Ovary (tissue), 9 donors: ENCODE results near the gene ACAP1. TPM values are rescaled to one million over a fixed set of nuclear protein-coding genes. Genes with fewer than 3 reads are reported as not detected.
"Not testable (repeated sequence)": the region's sequence is repeated elsewhere in the genome, so short reads cannot be mapped to it uniquely, and the experiment has no call there.

ENCODE experiments used
- DNase-seq, 5 donors: peaks; one replicate each; pipeline ENCODE4 v3.0.0-alpha.2; 2019 to 2020
- H3K27ac ChIP-seq, 2 donors: fragments of 200-600 bp; one replicate each; pipeline versions ENCODE4 v1.5.1 to v1.8.0; 2019 to 2022
- H3K27me3 ChIP-seq: fragments of 200-600 bp; one replicate; pipeline ENCODE4 v1.8.0; 2022
- H3K36me3 ChIP-seq: fragments of 200-600 bp; sonication (generic); one replicate; pipeline ENCODE4 v1.5.1; 2019
- H3K4me1 ChIP-seq: one replicate; pipeline ENCODE4 v1.8.1; 2013; ENCODE audit warnings: mild to moderate bottlenecking, moderate library complexity; ENCODE audit not compliant: insufficient read depth
- H3K4me3 ChIP-seq: fragments of 200-600 bp; sonication (generic); one replicate; pipeline ENCODE4 v1.5.1; 2017
- H3K9me3 ChIP-seq, 2 donors: fragments of 200-600 bp in 1 of 2; sonication (generic) in 1 of 2; one replicate each; pipeline versions ENCODE4 v1.5.1 to v1.8.1; 2013 to 2019; ENCODE audit warnings: mild to moderate bottlenecking in 1 of 2, moderate library complexity in 1 of 2
- EP300 ChIP-seq: sonication (generic); formaldehyde crosslinking; IDR thresholded peaks from one replicate; pipeline ENCODE4 v1.6.1; 2017; ENCODE audit warnings: antibody characterized with exemption
- POLR2A ChIP-seq: fragments of 450-650 bp; IDR thresholded peaks from one replicate; pipeline ENCODE4 v1.6.1; 2017; ENCODE audit warnings: antibody characterized with exemption, mild to moderate bottlenecking, moderate library complexity
- WGBS, 3 donors: extraction: QIAGEN DNeasy Blood & Tissue Kit in 1 of 3; methylation state at CpG; one replicate each; pipeline versions ENCODE4 v1.1.5 to v1.1.7; 2013 to 2017; 5-methylcytosine and 5-hydroxymethylcytosine counted together
- intact Hi-C, 4 donors: fragments of 100-400 bp; cut with DNase I; formaldehyde crosslinking; loops; one replicate each; pipeline versions ENCODE4 v1.11.0 to v1.15.1; 2022 to 2023
- polyA plus RNA-seq, 2 donors: library from polyadenylated mRNA; stranded (reverse); fragments of 200-250 nt in 1 of 2; fragments of 350-450 nt in 1 of 2; fragmentation: Illumina TruSeq in 1 of 2; extraction: RNeasy Lipid Tissue Mini Kit (QIAGEN cat#74804) in 1 of 2; gene quantifications; one replicate each; pipeline ENCODE4 v1.2.3, GENCODE V29; 2013 to 2014
- total RNA-seq, 7 donors: library from RNA; depleted of rRNA in 2 of 7; stranded (reverse); fragments of >200 nt in 2 of 7; fragmentation: NEBNext Ultra II Directional in 3 of 7; extraction: Animal tissue kit (Norgen Biotek cat#: 25700) in 3 of 7; gene quantifications; one replicate each; pipeline versions ENCODE4 v1.1.0 to v1.2.4, GENCODE V29; 2016 to 2023
- TF ChIP-seq, protein P1 (sequence below), 3 donors: fragments of 450-650 bp in 2 of 3; fragments of 200-600 bp in 1 of 3; IDR thresholded peaks; one replicate each; pipeline versions ENCODE4 v1.5.1 to v1.8.0; 2016 to 2022; ENCODE audit warnings: antibody characterized with exemption in 3 of 3, mild to moderate bottlenecking in 1 of 3
- donor health status: DM: no; HTN: no; CAD: no; lungs with moderate emphysema.
- donor health status: DM: no; HTN: no; CAD: no.
- donor health status: Bipolar disorder and iron deficiency.
- donor health status: DM: yes; HTN: yes; CAD: no.
- donor health status: DM: no; HTN: no; CAD: no.
- donor health status: DM: yes; HTN: yes; CAD: no.

ACAP1 gene
- total and polyA plus RNA-seq, 9 donors, result 1.9 to 9.4 (median 5.5) TPM

DNA sequence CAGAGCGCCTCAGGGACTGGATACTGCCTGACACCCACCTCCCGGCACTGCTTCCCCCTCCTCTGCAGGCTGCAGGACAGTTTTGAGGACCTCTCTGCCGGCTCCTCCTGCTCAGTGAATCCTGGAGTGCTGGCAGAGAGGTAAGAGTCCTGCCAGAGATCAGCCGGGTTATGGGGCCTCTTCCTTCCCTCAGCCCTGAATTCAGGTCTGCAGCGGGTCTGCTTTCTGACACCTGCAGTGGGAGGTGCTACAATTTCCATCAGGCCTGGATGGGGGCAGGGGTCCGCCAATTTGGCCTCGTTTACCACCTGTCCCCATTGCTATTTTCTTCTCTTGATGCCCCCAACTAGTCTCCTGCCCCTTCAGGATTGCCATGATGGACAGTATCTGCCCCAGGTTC lies 4.2 kb upstream of the ACAP1 start:
- Histone ChIP-seq H3K27ac (no peak overlapping the region), H3K36me3 (no peaks in the 10 kb centered on the region), H3K4me3 (no peak overlapping the region), H3K9me3 (no peaks in the 10 kb centered on the region), H3K27me3 (no peaks in the 10 kb centered on the region), H3K4me1 (peaks cover 5% of the 10 kb centered on the region)
- no peak for DNase-seq
- intact Hi-C loops, result no loop called here
- 40 to 55% (median 45%) methylated on average over 7 of the region's 7 CpGs for WGBS, 3 donors
- TF ChIP-seq, protein P1, sequence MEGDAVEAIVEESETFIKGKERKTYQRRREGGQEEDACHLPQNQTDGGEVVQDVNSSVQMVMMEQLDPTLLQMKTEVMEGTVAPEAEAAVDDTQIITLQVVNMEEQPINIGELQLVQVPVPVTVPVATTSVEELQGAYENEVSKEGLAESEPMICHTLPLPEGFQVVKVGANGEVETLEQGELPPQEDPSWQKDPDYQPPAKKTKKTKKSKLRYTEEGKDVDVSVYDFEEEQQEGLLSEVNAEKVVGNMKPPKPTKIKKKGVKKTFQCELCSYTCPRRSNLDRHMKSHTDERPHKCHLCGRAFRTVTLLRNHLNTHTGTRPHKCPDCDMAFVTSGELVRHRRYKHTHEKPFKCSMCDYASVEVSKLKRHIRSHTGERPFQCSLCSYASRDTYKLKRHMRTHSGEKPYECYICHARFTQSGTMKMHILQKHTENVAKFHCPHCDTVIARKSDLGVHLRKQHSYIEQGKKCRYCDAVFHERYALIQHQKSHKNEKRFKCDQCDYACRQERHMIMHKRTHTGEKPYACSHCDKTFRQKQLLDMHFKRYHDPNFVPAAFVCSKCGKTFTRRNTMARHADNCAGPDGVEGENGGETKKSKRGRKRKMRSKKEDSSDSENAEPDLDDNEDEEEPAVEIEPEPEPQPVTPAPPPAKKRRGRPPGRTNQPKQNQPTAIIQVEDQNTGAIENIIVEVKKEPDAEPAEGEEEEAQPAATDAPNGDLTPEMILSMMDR (IDR thresholded peaks at IDR 0.05), result no peak

- H3K4me1 ChIP-seq, intact Hi-C loops, H3K27ac ChIP-seq, H3K4me3 ChIP-seq, H3K36me3 ChIP-seq, H3K9me3 ChIP-seq, H3K27me3 ChIP-seq, DNase-seq: not testable (repeated sequence)
- WGBS, 3 donors, result 17 to 20% (median 18%) methylated on average over 14 of the region's 14 CpGs
Observed at GRCh38 chr17:7332600-7333069, 3.7 kb upstream of the ACAP1 start.

DNA sequence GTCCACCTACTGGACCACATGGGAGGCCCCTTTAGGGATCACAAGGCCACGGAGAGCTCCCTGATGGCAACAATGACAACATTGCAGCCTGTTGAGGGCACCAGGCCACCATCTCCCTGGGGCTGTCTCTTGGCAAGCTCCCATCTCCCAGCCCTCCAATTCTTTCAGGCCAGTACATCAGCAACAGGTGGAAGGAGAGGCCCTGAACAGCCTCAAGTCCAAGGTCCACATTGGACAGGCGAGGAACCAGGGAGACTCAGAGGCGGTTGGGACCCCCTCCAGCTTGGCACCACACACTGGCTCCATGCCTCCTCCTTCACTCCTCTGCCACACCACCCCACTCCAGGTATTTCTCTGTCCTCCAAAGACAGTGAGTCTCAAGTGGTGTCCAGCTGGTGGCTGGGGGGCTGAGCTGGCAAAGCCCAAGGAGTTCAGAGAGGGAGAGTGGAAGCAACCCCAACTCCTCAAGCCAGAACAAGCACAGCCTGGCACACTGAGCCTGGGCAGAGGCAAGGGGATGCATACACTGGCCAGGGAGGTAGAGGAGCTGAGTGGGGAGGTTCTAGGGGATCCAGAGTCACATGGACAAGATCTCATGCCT lies 1.3 kb upstream of the ACAP1 start:
- Histone ChIP-seq H3K27ac (no peak overlapping the region), H3K9me3 (no peaks in the 10 kb centered on the region), H3K4me3 (no peak overlapping the region), H3K36me3 (no peaks in the 10 kb centered on the region), H3K4me1 (peaks cover 4% of the 10 kb centered on the region), H3K27me3 (no peaks in the 10 kb centered on the region)
- intact Hi-C loops, result no loop called here
- 79 to 92% (median 87%) methylated on average over 3 of the region's 3 CpGs for WGBS, 3 donors
- TF ChIP-seq EP300 (no peak), POLR2A (no peak)
- TF ChIP-seq, protein P1 (IDR thresholded peaks at IDR 0.05), result no peak
- no peak for DNase-seq

- intact Hi-C loops, H3K27ac ChIP-seq, DNase-seq, H3K36me3 ChIP-seq, H3K4me1 ChIP-seq, H3K4me3 ChIP-seq, H3K9me3 ChIP-seq, H3K27me3 ChIP-seq: not testable (repeated sequence)
- 76 to 81% (median 77%) methylated on average over 13 of the region's 13 CpGs for WGBS, 3 donors
Observed at GRCh38 chr17:7335765-7336164, 564 bp upstream of the ACAP1 start.

DNA sequence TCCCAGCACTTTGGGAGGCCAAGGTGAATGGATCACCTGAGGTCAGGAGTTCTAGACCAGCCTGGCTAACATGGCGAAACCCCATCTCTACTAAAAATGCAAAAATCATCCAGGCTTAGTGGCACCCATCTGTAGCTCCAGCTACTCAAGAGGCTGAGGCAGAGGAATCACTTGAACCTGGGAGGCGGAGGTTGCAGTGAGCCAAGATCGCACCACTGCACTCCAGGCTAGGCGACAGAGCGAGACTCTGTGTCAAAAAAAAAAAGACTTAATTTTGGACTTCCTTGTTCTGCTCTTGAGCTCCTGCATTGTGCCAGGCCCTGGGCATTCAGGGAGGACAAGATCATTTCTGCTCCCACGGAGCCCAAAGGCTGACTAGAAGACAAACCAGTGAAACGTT lies 1.3 kb downstream of the ACAP1 start:
- H3K27me3 ChIP-seq, H3K9me3 ChIP-seq, DNase-seq, H3K4me1 ChIP-seq, H3K4me3 ChIP-seq, H3K27ac ChIP-seq, intact Hi-C loops, H3K36me3 ChIP-seq: not testable (repeated sequence)
- WGBS, 3 donors, result 69 to 75% (median 75%) methylated on average over 7 of the region's 7 CpGs

DNA sequence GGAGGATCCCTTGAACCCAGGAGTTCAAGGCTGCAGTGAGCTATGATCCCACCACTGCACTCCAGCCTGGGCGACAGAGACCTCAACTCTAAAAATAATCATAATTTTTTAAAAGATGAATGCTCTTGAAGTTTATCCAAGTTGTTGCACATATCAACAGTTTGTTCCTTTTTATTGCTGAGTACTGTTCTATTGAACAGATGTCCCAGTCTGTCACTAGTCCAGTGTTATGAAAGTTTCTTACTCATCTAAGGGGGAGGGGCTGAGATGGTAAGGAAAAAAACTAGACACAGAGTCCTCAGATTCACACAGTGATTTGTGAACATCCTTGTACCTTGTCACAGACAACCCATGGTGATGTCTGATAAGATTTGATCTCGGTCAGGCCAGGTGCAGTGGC lies 3.9 kb downstream of the ACAP1 start:
- H3K27me3 ChIP-seq, result no peaks in the 10 kb centered on the region
- intact Hi-C loops, result no loop called here

More for the DNA sequence above, 3.9 kb downstream of the ACAP1 start:
- 42 to 64% (median 54%) methylated on average over 2 of the region's 2 CpGs for WGBS, 3 donors
- H3K4me1 ChIP-seq, result no peaks in the 10 kb centered on the region
- H3K4me3 ChIP-seq, result no peak overlapping the region
- no peaks in the 10 kb centered on the region for H3K9me3 ChIP-seq
- H3K36me3 ChIP-seq, result no peaks in the 10 kb centered on the region
- DNase-seq, result no peak
- no peak for TF ChIP-seq POLR2A
- TF ChIP-seq, protein P1 (IDR thresholded peaks at IDR 0.05), result no peak
- no peak for TF ChIP-seq EP300
- H3K27ac ChIP-seq, result no peak overlapping the region
